SK-N-SH (cell line): ENCODE data around the gene RTN4.

Experiments
- CTCF ChIP-seq: fragments of 200-600 bp; sonication (generic); IDR thresholded peaks from 2 replicates; pipeline ENCODE4 v1.6.1; 2017; ENCODE audit warnings: antibody characterized with exemption, mild to moderate bottlenecking, moderate library complexity
- POLR2AphosphoS5 ChIP-seq: IDR thresholded peaks from 2 replicates; pipeline ENCODE4 v1.6.1; 2012; ENCODE audit warnings: low read depth, low read length

GRCh38 chr2:54954705-54955357 is 95.4 kb downstream of the RTN4 start:
- TF ChIP-seq CTCF (no peak), POLR2AphosphoS5 (no peak)
